Amygdala (tissue), 56 donors: ENCODE measurements around the gene SHISA9.
A peak's percentile ranks its signal among the peaks of the same experiment; 100 is the strongest.
"Not testable (repeated sequence)": the region's sequence is repeated elsewhere in the genome, so short reads cannot be mapped to it uniquely, and the experiment has no call there.

Source experiments
- DNase-seq, 56 donors: peaks; one replicate each; lab custom pipeline; 2025; lab: John Stamatoyannopoulos, UW

SHISA9 gene

GRCh38 chr16:12901597-12902461 lies at the start of gene SHISA9:
Gene SHISA9, plus strand, starts transcription at chr16:12901598.
- DNase-seq, result peak in 3 of 56 donors; percentile 4 to 37 (median 35)

- DNase-seq, result no peak
Observed at GRCh38 chr16:12853972-12854371, 47.4 kb upstream of the SHISA9 start.

- DNase-seq, result not testable (repeated sequence)
Observed at GRCh38 chr16:12857435-12857834, 44.0 kb upstream of the SHISA9 start.

GRCh38 chr16:12862327-12862726 lies 39.1 kb upstream of the SHISA9 start:
- no peak for DNase-seq

- DNase-seq, result no peak
Observed at GRCh38 chr16:12862941-12863340, 38.5 kb upstream of the SHISA9 start.

- DNase-seq, result no peak
Observed at GRCh38 chr16:12866981-12867551, 34.3 kb upstream of the SHISA9 start.

- no peak for DNase-seq
Observed at GRCh38 chr16:12868169-12868568, 33.2 kb upstream of the SHISA9 start.

- no peak for DNase-seq
Observed at GRCh38 chr16:12868788-12869187, 32.6 kb upstream of the SHISA9 start.

GRCh38 chr16:12869698-12870427 lies 31.5 kb upstream of the SHISA9 start:
- DNase-seq, result no peak

GRCh38 chr16:12871784-12872183 lies 29.6 kb upstream of the SHISA9 start:
- no peak for DNase-seq

GRCh38 chr16:12874186-12874585 lies 27.2 kb upstream of the SHISA9 start:
- DNase-seq, result no peak

- no peak for DNase-seq
Observed at GRCh38 chr16:12876778-12877177, 24.6 kb upstream of the SHISA9 start.

GRCh38 chr16:12878973-12879372 lies 22.4 kb upstream of the SHISA9 start:
- DNase-seq, result no peak

GRCh38 chr16:12879812-12880211 lies 21.6 kb upstream of the SHISA9 start:
- DNase-seq, result no peak

GRCh38 chr16:12881182-12881581 lies 20.2 kb upstream of the SHISA9 start:
- DNase-seq, result no peak

GRCh38 chr16:12881740-12882139 lies 19.7 kb upstream of the SHISA9 start:
- DNase-seq, result no peak

- DNase-seq, result no peak
Observed at GRCh38 chr16:12885742-12886141, 15.7 kb upstream of the SHISA9 start.

GRCh38 chr16:12891836-12892235 lies 9.6 kb upstream of the SHISA9 start:
- DNase-seq, result no peak

- DNase-seq, result no peak
Observed at GRCh38 chr16:12893050-12893750, 8.2 kb upstream of the SHISA9 start.

GRCh38 chr16:12896562-12896961 lies 4.8 kb upstream of the SHISA9 start:
- peak in 1 of 56 donors; percentile 2 for DNase-seq

- no peak for DNase-seq
Observed at GRCh38 chr16:12898551-12898950, 2.8 kb upstream of the SHISA9 start.
